K562 (cell line): Measurements from ENCODE around the gene CACNA1E. TPM values are rescaled to one million over a fixed set of nuclear protein-coding genes. Genes with fewer than 3 reads are reported as not detected.

Experiments used
- ATAC-seq: fragments of 200-7000 bp; cut with Tn5 transposase; 3 replicates; pipeline ENCODE4 v1.9.1; 2020; ENCODE audit warnings: moderate library complexity
- BruUV-seq: library from RNA; stranded (reverse); fragments of 400-500 nt; replicated peaks from 2 replicates; lab custom pipeline; 2021; lab: Mats Ljungman, UMichigan
- CTCF ChIA-PET: fragments of 300-600 bp; formaldehyde crosslinking; extraction: SDS; loops from one replicate; lab custom pipeline; 2021; ENCODE audit warnings: low intra/inter-chr PET ratio; lab: Yijun Ruan, JAX
- POLR2A ChIA-PET: fragments of 300-600, 350-650 bp; sonication (Branson Sonifier 250); formaldehyde crosslinking; extraction: SDS; loops from one replicate; lab custom pipeline; 2021; ENCODE audit warnings: antibody characterized with exemption, inconsistent platforms; lab: Yijun Ruan, JAX
- DNase-seq, 4 experiments: peaks; one replicate each; pipeline versions ENCODE4 v3.0.0 to v3.0.0-alpha.2; 2011 to 2018; ENCODE audit warnings: low spot score in 3 of 4, mixed read lengths in 3 of 4; ENCODE audit errors: extremely low read depth in 1 of 4
- FAIRE-seq: peaks from 2 replicates; lab custom pipeline; 2011; peaks lifted over from hg19 to GRCh38; lab: Jason Lieb, UNC
- H2AFZ ChIP-seq: 2 replicates; pipeline ENCODE4 v1.6.0; 2011; ENCODE audit warnings: low read depth, low read length, control low read depth, inconsistent platforms
- H3K27ac ChIP-seq: fragments of 200-600 bp; 3 replicates; pipeline ENCODE4 v1.8.0; 2011; ENCODE audit warnings: low read depth, mild to moderate bottlenecking, control low read depth, inconsistent platforms, low read length, moderate library complexity, mixed read lengths; ENCODE audit errors: extremely low read depth
- H3K27me3 ChIP-seq, 2 experiments: fragments of 300-600 bp in 1 of 2; 2 replicates in 1 of 2; 3 replicates in 1 of 2; pipeline versions ENCODE4 v1.6.0 to v1.8.0; 2011; ENCODE audit warnings: inconsistent platforms in 2 of 2, low read length in 2 of 2, mild to moderate bottlenecking in 1 of 2, mixed read lengths in 1 of 2, moderate library complexity in 1 of 2; ENCODE audit not compliant: control insufficient read depth in 2 of 2, insufficient read depth in 2 of 2
- H3K36me3 ChIP-seq: fragments of 300-600 bp; 3 replicates; pipeline ENCODE4 v1.8.0; 2011; ENCODE audit warnings: mild to moderate bottlenecking, low read length, inconsistent platforms; ENCODE audit not compliant: control insufficient read depth, insufficient read depth
- H3K4me1 ChIP-seq, 2 experiments: fragments of 200-600 bp in 1 of 2; replicated peaks in 1 of 2; 2 replicates in 1 of 2; 3 replicates in 1 of 2; pipeline versions ENCODE4 v1.5.1 to v1.8.0; 2011; ENCODE audit warnings: inconsistent platforms in 2 of 2, low read length in 2 of 2, mild to moderate bottlenecking in 1 of 2, mixed read lengths in 1 of 2, moderate library complexity in 1 of 2; ENCODE audit not compliant: control insufficient read depth in 2 of 2, insufficient read depth in 2 of 2
- H3K4me2 ChIP-seq: 2 replicates; pipeline ENCODE4 v1.6.1; 2011; ENCODE audit warnings: low read length, control low read depth, inconsistent platforms, mixed read lengths; ENCODE audit not compliant: insufficient read depth
- H3K4me3 ChIP-seq: fragments of 200-600 bp; sonication (generic), shearing (Covaris generic); 2 replicates; pipeline ENCODE4 v1.5.1; 2016; ENCODE audit warnings: control low read depth, inconsistent platforms
- H3K79me2 ChIP-seq: fragments of 200-600 bp; 3 replicates; pipeline ENCODE4 v1.8.0; 2011; ENCODE audit warnings: low read length, inconsistent platforms; ENCODE audit not compliant: control insufficient read depth, insufficient read depth
- H3K9ac ChIP-seq, 2 experiments: 2 replicates each; pipeline versions ENCODE4 v1.6.0 to v1.6.1; 2011; ENCODE audit warnings: low read depth in 2 of 2, low read length in 2 of 2, control low read depth in 1 of 2, inconsistent platforms in 1 of 2, mild to moderate bottlenecking in 1 of 2, mixed read lengths in 1 of 2; ENCODE audit not compliant: insufficient read depth in 1 of 2
- H3K9me1 ChIP-seq: one replicate; pipeline ENCODE4 v1.6.0; 2011; ENCODE audit warnings: inconsistent platforms, mild to moderate bottlenecking, low read length, moderate library complexity; ENCODE audit not compliant: control insufficient read depth, insufficient read depth
- H3K9me3 ChIP-seq: replicated peaks from 2 replicates; pipeline ENCODE4 v1.5.1; 2011; ENCODE audit warnings: low read depth, low read length, inconsistent platforms; ENCODE audit not compliant: control insufficient read depth, insufficient read depth
- H4K20me1 ChIP-seq: replicated peaks from 2 replicates; pipeline ENCODE4 v1.6.1; 2011; ENCODE audit warnings: low read length, inconsistent platforms, mixed read lengths; ENCODE audit not compliant: control insufficient read depth, insufficient read depth
- ARID4B ChIP-seq: sonication (generic); formaldehyde crosslinking; IDR thresholded peaks from 2 replicates; pipeline ENCODE4 v1.8.0; 2022; ENCODE audit warnings: mild to moderate bottlenecking, missing genetic modification reagents
- CCNT2 ChIP-seq: IDR thresholded peaks from 2 replicates; pipeline ENCODE4 v1.6.1; 2011; ENCODE audit warnings: borderline replicate concordance, low read depth, mild to moderate bottlenecking, moderate library complexity, mixed read lengths, low read length; ENCODE audit not compliant: insufficient read length; ENCODE audit errors: extremely low read depth
- CREB1 ChIP-seq, 2 experiments: sonication (generic) in 1 of 2; formaldehyde crosslinking in 1 of 2; IDR thresholded peaks; 2 replicates each; pipeline versions ENCODE4 v1.6.1 to v1.8.0; 2012 to 2022; ENCODE audit warnings: inconsistent platforms in 1 of 2, mild to moderate bottlenecking in 1 of 2, missing genetic modification reagents in 1 of 2, moderate library complexity in 1 of 2
- JUN ChIP-seq, 2 experiments: sonication (generic) in 1 of 2; formaldehyde crosslinking in 1 of 2; IDR thresholded peaks; 2 replicates each; pipeline versions ENCODE4 v1.6.1 to v1.8.0; 2012 to 2022; ENCODE audit warnings: borderline replicate concordance in 2 of 2, mild to moderate bottlenecking in 2 of 2, improper control_type of control experiment in 1 of 2, low read depth in 1 of 2, low read length in 1 of 2, missing genetic modification reagents in 1 of 2
- MAFG ChIP-seq: fragments of 450-650 bp; conservative IDR thresholded peaks from 2 replicates; pipeline ENCODE4 v1.6.1; 2016; ENCODE audit warnings: missing genetic modification characterization, missing compliant biosample characterization
- NFIC ChIP-seq: fragments of 450-650 bp; IDR thresholded peaks from 2 replicates; pipeline ENCODE4 v1.6.1; 2017; ENCODE audit warnings: mild to moderate bottlenecking, inconsistent platforms
- PTRF ChIP-seq: fragments of 450-650 bp; IDR thresholded peaks from 2 replicates; pipeline ENCODE4 v1.6.1; 2016; ENCODE audit warnings: mild to moderate bottlenecking, missing genetic modification characterization, missing compliant biosample characterization
- SRSF1 ChIP-seq: fragments of 200-400 bp; formaldehyde crosslinking; IDR thresholded peaks from 2 replicates; pipeline ENCODE4 v1.6.1; 2017; ENCODE audit warnings: mild to moderate bottlenecking, low read depth, low read length, moderate library complexity
- ZNF318 ChIP-seq, 2 experiments: fragments of 450-650 bp; IDR thresholded peaks; 2 replicates each; pipeline ENCODE4 v1.6.1; 2016; ENCODE audit warnings: mild to moderate bottlenecking in 2 of 2, borderline replicate concordance in 1 of 2, low read depth in 1 of 2, moderate library complexity in 1 of 2
- WGBS: fragments of 100-300 bp; shearing (Covaris generic); methylation state at CpG from one replicate; pipeline ENCODE4 v1.1.6; 2016; ENCODE audit warnings: low coverage, mixed read lengths; ENCODE audit not compliant: insufficient coverage; ENCODE audit errors: missing lambda C conversion rate; 5-methylcytosine and 5-hydroxymethylcytosine counted together
- in situ Hi-C: fragments of 300-500 bp; cut with MboI; formaldehyde crosslinking; loops from 4 replicates; pipeline ENCODE4 v1.15.0; 2018; ENCODE audit warnings: inconsistent platforms, mixed read lengths
- intact Hi-C: fragments of 100-400 bp; cut with micrococcal nuclease; formaldehyde crosslinking; loops from 2 replicates; pipeline ENCODE4 v1.14.2; 2022
- polyA plus RNA-seq, 8 experiments: library from polyadenylated mRNA; depleted of rRNA in 4 of 8; stranded (reverse) in 5 of 8; unstranded in 3 of 8; fragments of >200 nt; fragmentation: Nextera tagmentation in 2 of 8; fragmentation: Illumina TruSeq in 1 of 8; extraction: Ambion mirVana in 2 of 8; extraction: Trizol in 1 of 8; gene quantifications; 2 replicates each; pipeline versions ENCODE4 v1.2.1 to v1.2.3, GENCODE V29; 2011 to 2014; ENCODE audit warnings: inconsistent platforms in 1 of 8, missing spikeins in 1 of 8
- total RNA-seq, 7 experiments: library from RNA; depleted of rRNA in 6 of 7; stranded (reverse); fragments of >200 nt in 6 of 7; fragmentation: Illumina TruSeq in 2 of 7; extraction: Trizol in 2 of 7; gene quantifications; 2 replicates each; pipeline versions ENCODE4 v1.2.1 to v1.2.3, GENCODE V29; 2011 to 2021; ENCODE audit warnings: low replicate concordance in 1 of 7

CACNA1E gene
- total and polyA plus RNA-seq, 9 of the 15 experiments (the other 6 are each of a cell fraction or from before 2014, with no cell fraction given), result under 0.01 to 0.04 TPM; not detected in 7

GRCh38 chr1:181655756-181656155, 172.4 kb downstream of the CACNA1E start:
- no peak overlapping the region for H2AFZ ChIP-seq
- H3K4me3 ChIP-seq, result no peak overlapping the region
- no peaks in the 10 kb centered on the region for H4K20me1 ChIP-seq
- DNase-seq (no peak), FAIRE-seq (no peak), ATAC-seq (no peak)
- no peak overlapping the region for H3K4me2 ChIP-seq
- 2% methylated on average over 2 of the region's 2 CpGs for WGBS
- H3K79me2 ChIP-seq, result no peaks in the 10 kb centered on the region
- intact Hi-C loops (no loop called here), in situ Hi-C loops (no loop called here)
- no peaks in the 10 kb centered on the region for H3K9me3 ChIP-seq
- no peak overlapping the region for H3K27ac ChIP-seq
- CTCF ChIA-PET, result no interaction called here
- no TSS peak for BruUV-seq
- H3K4me1 ChIP-seq, result no peaks in the 10 kb centered on the region
- POLR2A ChIA-PET, result no interaction called here
- no peak overlapping the region for H3K9ac ChIP-seq
- no peaks in the 10 kb centered on the region for H3K9me1 ChIP-seq
- H3K27me3 ChIP-seq, result no peaks in the 10 kb centered on the region
- no peaks in the 10 kb centered on the region for H3K36me3 ChIP-seq
- TF ChIP-seq ARID4B (CRISPR knock-in tag) (no peak), NFIC (no peak), JUN (IDR thresholded peaks at IDR 0.05; ENCODE audit: borderline replicate concordance, low read depth, low read length) (no peak), JUN (CRISPR knock-in tag; IDR thresholded peaks at IDR 0.05; ENCODE audit: borderline replicate concordance) (no peak), CREB1 (IDR thresholded peaks at IDR 0.05) (no peak), CREB1 (CRISPR knock-in tag; IDR thresholded peaks at IDR 0.05) (no peak), CCNT2 (no peak), PTRF (tag) (no peak), ZNF318 (IDR thresholded peaks at IDR 0.05; ENCODE audit: borderline replicate concordance in 1 of 2, low read depth in 1 of 2) (no peak), SRSF1 (no peak), MAFG (tag) (no peak)
